Mammary epithelial cell (primary cell): ENCODE data around the gene PSMC3IP.

Source experiments
- EZH2 ChIP-seq: IDR thresholded peaks from 2 replicates; pipeline ENCODE4 v1.6.1; 2012; ENCODE audit warnings: low read length, inconsistent platforms, borderline replicate concordance
- TF ChIP-seq, protein P1 (sequence below), 2 donors: IDR thresholded peaks in 1 of 2; conservative IDR thresholded peaks in 1 of 2; 2 replicates each; pipeline ENCODE4 v1.5.1; 2011 to 2012; ENCODE audit warnings: inconsistent platforms in 2 of 2, low read length in 2 of 2, mild to moderate bottlenecking in 2 of 2, control low read depth in 1 of 2, low read depth in 1 of 2; ENCODE audit not compliant: insufficient read depth in 1 of 2; ENCODE audit errors: extremely low read depth in 1 of 2

GRCh38 chr17:42618442-42619150 lies 41.1 kb upstream of the PSMC3IP start:
- TF ChIP-seq, protein P1, sequence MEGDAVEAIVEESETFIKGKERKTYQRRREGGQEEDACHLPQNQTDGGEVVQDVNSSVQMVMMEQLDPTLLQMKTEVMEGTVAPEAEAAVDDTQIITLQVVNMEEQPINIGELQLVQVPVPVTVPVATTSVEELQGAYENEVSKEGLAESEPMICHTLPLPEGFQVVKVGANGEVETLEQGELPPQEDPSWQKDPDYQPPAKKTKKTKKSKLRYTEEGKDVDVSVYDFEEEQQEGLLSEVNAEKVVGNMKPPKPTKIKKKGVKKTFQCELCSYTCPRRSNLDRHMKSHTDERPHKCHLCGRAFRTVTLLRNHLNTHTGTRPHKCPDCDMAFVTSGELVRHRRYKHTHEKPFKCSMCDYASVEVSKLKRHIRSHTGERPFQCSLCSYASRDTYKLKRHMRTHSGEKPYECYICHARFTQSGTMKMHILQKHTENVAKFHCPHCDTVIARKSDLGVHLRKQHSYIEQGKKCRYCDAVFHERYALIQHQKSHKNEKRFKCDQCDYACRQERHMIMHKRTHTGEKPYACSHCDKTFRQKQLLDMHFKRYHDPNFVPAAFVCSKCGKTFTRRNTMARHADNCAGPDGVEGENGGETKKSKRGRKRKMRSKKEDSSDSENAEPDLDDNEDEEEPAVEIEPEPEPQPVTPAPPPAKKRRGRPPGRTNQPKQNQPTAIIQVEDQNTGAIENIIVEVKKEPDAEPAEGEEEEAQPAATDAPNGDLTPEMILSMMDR (conservative IDR thresholded peaks at IDR 0.05 in 1 of 2, IDR thresholded peaks at IDR 0.05 in 1 of 2; ENCODE audit: extremely low read depth in 1 of 2, insufficient read depth in 1 of 2, low read depth in 1 of 2, low read length in 2 of 2) = peak in 1 of 2 donors; percentile 65
- no peak for TF ChIP-seq EZH2
